ENCODE measurements around the gene NHLRC1. TPM values are rescaled to one million over a fixed set of nuclear protein-coding genes. Genes with fewer than 3 reads are reported as not detected.

The NHLRC1 gene
- total RNA-seq, 4 donors from 2014 or later, result 3.5 to 7.9 (median 6.0) TPM

DNA sequence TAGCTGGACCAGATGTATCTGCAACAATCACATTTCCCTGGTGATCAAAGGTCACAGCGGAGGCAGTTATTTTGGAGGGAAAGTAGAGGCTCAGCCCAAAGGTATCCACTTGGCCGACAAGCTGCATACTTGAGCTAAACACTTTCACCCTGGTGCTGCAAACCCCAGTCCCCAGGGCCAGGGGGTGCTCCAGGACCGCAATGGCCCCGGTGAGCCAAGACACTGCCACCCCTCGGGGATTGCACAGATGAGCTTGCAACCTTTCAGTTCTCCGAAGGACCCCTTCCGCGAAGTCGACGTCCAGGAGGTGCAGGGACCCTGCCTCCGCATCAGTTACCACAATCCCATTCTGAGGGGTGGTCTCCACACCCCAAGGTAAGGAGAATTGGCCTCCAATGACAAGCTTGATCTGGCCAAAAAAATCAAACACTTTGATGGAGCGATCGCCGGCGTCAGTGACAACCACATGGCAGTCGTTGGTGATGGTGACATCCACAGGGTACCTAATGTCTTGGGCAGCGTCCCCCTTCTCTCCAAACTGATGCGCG is 823 bp downstream of the NHLRC1 start:
- TF ChIP-seq POLR2A (IDR thresholded peaks at IDR 0.05) (no peak), POLR2AphosphoS5 (IDR thresholded peaks at IDR 0.05) (no peak), EP300 (IDR thresholded peaks at IDR 0.05) (no peak)
- TF ChIP-seq, protein P1, sequence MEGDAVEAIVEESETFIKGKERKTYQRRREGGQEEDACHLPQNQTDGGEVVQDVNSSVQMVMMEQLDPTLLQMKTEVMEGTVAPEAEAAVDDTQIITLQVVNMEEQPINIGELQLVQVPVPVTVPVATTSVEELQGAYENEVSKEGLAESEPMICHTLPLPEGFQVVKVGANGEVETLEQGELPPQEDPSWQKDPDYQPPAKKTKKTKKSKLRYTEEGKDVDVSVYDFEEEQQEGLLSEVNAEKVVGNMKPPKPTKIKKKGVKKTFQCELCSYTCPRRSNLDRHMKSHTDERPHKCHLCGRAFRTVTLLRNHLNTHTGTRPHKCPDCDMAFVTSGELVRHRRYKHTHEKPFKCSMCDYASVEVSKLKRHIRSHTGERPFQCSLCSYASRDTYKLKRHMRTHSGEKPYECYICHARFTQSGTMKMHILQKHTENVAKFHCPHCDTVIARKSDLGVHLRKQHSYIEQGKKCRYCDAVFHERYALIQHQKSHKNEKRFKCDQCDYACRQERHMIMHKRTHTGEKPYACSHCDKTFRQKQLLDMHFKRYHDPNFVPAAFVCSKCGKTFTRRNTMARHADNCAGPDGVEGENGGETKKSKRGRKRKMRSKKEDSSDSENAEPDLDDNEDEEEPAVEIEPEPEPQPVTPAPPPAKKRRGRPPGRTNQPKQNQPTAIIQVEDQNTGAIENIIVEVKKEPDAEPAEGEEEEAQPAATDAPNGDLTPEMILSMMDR (IDR thresholded peaks at IDR 0.05), result no peak
- Histone ChIP-seq H3K27me3 (no peaks in the 10 kb centered on the region), H3K4me1 (peaks cover 21% of the 10 kb centered on the region), H3K9me3 (no peaks in the 10 kb centered on the region), H3K36me3 (no peaks in the 10 kb centered on the region), H3K27ac (no peak overlapping the region), H3K4me3 (peak overlapping the region; percentile 60)
- 74% methylated on average over 12 of the region's 19 CpGs for WGBS
- no peak for DNase-seq (ENCODE audit: low spot score in 2 of 2)

DNA sequence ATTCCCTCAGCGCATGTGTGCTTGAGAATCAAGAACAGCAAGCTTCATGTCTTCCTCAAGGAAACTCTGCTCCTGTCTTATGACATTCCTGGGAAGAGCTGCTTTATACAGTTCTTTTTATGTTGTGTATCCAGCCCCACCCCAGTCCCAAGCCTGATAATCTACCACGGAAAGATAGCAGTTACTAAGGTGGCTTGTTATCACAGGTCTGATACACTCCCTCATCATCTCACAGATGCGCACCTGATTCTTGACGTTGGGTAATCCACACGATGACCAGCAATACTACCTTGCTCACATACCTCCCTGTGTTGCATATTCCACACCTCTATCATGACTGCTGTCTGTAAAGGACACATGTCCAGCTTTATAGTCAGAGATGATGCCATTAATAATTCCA is 3.2 kb downstream of the NHLRC1 start:
- H3K9me3 ChIP-seq, result no peaks in the 10 kb centered on the region
- TF ChIP-seq POLR2AphosphoS5 (IDR thresholded peaks at IDR 0.05) (no peak), EP300 (IDR thresholded peaks at IDR 0.05) (no peak), POLR2A (IDR thresholded peaks at IDR 0.05) (no peak)
- TF ChIP-seq, protein P1 (IDR thresholded peaks at IDR 0.05), result no peak
- H3K27ac ChIP-seq, result no peak overlapping the region
- WGBS, result 63% methylated on average over 5 of the region's 5 CpGs
- no peaks in the 10 kb centered on the region for H3K27me3 ChIP-seq
- peaks cover 21% of the 10 kb centered on the region for H3K4me1 ChIP-seq
- DNase-seq (ENCODE audit: low spot score in 2 of 2), result no peak
- H3K4me3 ChIP-seq, result no peak overlapping the region
- H3K36me3 ChIP-seq, result no peaks in the 10 kb centered on the region

DNA sequence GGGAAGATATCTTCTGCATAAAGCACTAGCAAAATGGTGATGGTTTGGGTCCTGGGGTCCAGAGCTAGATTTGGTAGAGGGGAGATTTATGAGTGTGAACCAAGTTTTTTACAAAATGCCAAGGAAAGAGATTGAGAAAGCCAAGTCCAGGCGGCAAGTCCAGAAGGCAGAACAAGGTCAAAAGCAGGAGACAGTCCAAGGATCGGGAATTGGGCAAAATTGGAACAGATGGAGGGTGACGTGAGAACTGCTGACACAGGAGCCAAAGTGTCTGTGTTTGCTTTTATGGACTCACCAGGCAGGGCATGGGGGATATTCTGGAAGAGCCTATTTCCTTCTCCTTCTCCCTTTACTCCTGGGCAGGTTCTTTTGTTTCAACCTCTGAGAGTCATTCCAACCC is 4.1 kb downstream of the NHLRC1 start:
- Histone ChIP-seq H3K36me3 (no peaks in the 10 kb centered on the region), H3K4me3 (no peak overlapping the region), H3K4me1 (peaks cover 21% of the 10 kb centered on the region), H3K9me3 (no peaks in the 10 kb centered on the region), H3K27ac (no peak overlapping the region), H3K27me3 (no peaks in the 10 kb centered on the region)
- 51% methylated on average over 3 of the region's 3 CpGs for WGBS
- TF ChIP-seq EP300 (IDR thresholded peaks at IDR 0.05), result no peak
- no peak for TF ChIP-seq POLR2AphosphoS5 (IDR thresholded peaks at IDR 0.05)
- TF ChIP-seq, protein P1 (IDR thresholded peaks at IDR 0.05), result no peak
- no peak for TF ChIP-seq POLR2A (IDR thresholded peaks at IDR 0.05)
- DNase-seq (ENCODE audit: low spot score in 2 of 2), result no peak

DNA sequence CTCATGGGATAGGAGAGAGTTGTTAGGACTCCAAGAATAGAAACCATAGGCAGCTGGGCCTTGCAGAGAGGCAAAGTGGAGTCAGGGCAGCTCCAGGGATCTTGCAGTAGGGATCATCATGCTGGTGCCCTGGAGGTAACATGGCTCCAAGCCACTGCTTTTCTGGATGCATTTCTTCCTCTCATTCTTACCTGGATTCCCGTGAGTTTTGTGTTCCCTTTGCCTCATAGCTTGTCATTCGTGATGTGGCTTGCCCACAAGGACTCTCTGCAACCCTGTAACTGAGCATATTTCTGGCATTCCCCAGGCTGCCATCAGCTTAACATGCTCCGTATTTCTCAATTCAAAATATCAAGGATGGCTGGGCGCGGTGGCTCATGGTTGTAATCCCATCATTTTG is 5.3 kb downstream of the NHLRC1 start:
- H3K27ac ChIP-seq, result no peak overlapping the region
- no peak for DNase-seq (ENCODE audit: low spot score in 2 of 2)
- no peaks in the 10 kb centered on the region for H3K9me3 ChIP-seq
- H3K36me3 ChIP-seq, result no peaks in the 10 kb centered on the region
- WGBS, result 61% methylated on average over 5 of the region's 5 CpGs
- H3K27me3 ChIP-seq, result no peaks in the 10 kb centered on the region
- H3K4me3 ChIP-seq, result no peak overlapping the region
- TF ChIP-seq POLR2AphosphoS5 (IDR thresholded peaks at IDR 0.05), result no peak
- peaks cover 11% of the 10 kb centered on the region for H3K4me1 ChIP-seq

DNA sequence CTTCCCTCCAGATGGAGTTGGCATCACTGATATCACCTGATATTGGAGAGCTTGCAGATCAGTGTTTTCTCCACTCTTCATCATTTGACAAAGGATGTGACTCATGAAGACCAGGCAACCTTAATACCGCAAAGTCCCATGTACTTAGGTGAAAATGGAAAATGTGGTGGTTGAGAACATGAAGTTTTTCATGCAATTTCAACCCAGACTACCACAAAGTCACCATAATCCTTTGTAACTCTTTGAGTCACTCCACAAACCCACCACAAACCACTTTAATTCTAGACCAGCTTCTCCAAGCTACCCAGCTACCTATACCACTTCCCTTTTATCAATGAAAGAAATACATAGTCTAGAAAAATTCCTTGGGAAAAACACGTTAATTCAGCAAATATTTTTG is 7.1 kb downstream of the NHLRC1 start:
- no peaks in the 10 kb centered on the region for H3K9me3 ChIP-seq
- H3K4me1 ChIP-seq, result peaks cover 5% of the 10 kb centered on the region
- no peak overlapping the region for H3K4me3 ChIP-seq
- TF ChIP-seq, protein P1 (IDR thresholded peaks at IDR 0.05), result no peak
- TF ChIP-seq POLR2A (IDR thresholded peaks at IDR 0.05), result no peak
- no peak for TF ChIP-seq POLR2AphosphoS5 (IDR thresholded peaks at IDR 0.05)
- TF ChIP-seq EP300 (IDR thresholded peaks at IDR 0.05), result no peak
- no peak for DNase-seq (ENCODE audit: low spot score in 2 of 2)
- no peak overlapping the region for H3K27ac ChIP-seq
- WGBS, result 90% methylated on average over 2 of the region's 2 CpGs
- H3K36me3 ChIP-seq, result no peaks in the 10 kb centered on the region
- H3K27me3 ChIP-seq, result no peaks in the 10 kb centered on the region

DNA sequence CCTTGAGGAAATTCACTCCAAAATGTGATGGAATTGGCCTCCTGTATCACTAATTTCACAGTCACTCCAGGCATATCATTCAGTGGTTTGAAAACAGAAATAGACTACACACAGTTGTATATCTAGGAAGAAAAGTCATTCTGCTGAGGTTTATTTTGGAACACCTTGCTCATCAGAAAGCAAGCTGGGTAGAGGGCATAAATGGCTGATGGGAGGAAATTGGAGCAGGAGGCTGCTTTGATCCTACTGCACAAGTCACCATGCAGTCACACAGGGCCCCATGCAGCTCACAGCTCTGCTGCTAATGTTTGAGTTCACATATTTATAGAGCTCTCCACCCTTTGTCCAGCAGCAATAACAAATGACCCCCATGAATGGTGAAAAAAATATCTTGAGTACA is 12.3 kb downstream of the NHLRC1 start:
- H3K4me1 ChIP-seq, result no peaks in the 10 kb centered on the region
- TF ChIP-seq POLR2AphosphoS5 (IDR thresholded peaks at IDR 0.05), result no peak
- TF ChIP-seq, protein P1 (IDR thresholded peaks at IDR 0.05), result no peak
- TF ChIP-seq EP300 (IDR thresholded peaks at IDR 0.05), result no peak
- TF ChIP-seq POLR2A (IDR thresholded peaks at IDR 0.05), result no peak
- DNase-seq (ENCODE audit: low spot score in 2 of 2), result no peak
- no peak overlapping the region for H3K4me3 ChIP-seq
- H3K27ac ChIP-seq, result no peak overlapping the region
- H3K9me3 ChIP-seq, result no peaks in the 10 kb centered on the region
- no peaks in the 10 kb centered on the region for H3K27me3 ChIP-seq
- H3K36me3 ChIP-seq, result no peaks in the 10 kb centered on the region

All from suprapubic skin (tissue), 4 donors.